ENCODE measurements around the gene ALOX15.
"Not testable (repeated sequence)": the region's sequence is repeated elsewhere in the genome, so short reads cannot be mapped to it uniquely, and the experiment has no call there.

ALOX15 gene, protein sequence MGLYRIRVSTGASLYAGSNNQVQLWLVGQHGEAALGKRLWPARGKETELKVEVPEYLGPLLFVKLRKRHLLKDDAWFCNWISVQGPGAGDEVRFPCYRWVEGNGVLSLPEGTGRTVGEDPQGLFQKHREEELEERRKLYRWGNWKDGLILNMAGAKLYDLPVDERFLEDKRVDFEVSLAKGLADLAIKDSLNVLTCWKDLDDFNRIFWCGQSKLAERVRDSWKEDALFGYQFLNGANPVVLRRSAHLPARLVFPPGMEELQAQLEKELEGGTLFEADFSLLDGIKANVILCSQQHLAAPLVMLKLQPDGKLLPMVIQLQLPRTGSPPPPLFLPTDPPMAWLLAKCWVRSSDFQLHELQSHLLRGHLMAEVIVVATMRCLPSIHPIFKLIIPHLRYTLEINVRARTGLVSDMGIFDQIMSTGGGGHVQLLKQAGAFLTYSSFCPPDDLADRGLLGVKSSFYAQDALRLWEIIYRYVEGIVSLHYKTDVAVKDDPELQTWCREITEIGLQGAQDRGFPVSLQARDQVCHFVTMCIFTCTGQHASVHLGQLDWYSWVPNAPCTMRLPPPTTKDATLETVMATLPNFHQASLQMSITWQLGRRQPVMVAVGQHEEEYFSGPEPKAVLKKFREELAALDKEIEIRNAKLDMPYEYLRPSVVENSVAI

DNA sequence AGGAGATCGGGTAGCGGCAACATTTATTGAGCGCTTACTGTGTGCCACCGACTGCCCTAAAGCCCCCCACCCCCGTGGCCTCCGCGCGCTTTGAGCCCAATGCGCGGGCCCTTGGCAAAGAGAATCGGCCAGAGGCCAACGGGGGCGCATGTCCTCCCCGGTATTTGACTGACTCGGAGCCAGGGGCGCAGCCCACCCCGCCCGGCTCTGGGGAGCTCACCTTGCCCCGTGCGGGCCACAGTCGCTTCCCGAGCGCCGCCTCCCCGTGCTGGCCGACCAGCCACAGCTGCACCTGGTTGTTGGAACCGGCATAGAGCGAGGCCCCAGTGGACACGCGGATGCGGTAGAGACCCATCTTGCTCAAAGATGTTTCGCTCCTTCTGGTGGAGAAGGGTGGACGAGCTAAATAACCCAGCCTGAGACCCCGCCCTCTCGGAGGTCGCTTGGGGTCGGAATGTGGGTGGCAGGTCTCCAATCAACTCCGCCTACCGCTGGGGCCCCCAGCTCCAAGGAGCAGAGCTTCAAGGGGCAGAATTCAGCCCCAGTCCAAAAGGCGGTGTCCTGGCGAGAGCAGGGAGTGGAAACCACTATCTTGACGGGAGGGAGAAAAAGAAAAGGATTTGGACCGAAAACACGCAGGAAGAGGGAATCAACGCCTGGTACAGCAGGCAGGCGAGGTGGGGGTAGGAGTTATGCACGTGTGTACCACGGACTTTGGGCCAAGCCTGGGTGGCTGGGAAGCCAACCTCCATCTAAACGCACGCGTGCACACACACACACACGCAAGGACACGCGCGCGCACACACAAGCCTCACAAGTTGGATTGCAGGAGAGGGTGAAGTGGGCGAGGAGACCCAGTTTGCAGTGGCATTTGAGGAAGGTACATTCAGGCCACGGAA is at the start of gene ALOX15:
Gene ALOX15 (minus strand): TSS at position 382 of the 899 bp plus-strand sequence. CDS start 27 bp downstream, at position 355.
- no peak for DNase-seq

DNA sequence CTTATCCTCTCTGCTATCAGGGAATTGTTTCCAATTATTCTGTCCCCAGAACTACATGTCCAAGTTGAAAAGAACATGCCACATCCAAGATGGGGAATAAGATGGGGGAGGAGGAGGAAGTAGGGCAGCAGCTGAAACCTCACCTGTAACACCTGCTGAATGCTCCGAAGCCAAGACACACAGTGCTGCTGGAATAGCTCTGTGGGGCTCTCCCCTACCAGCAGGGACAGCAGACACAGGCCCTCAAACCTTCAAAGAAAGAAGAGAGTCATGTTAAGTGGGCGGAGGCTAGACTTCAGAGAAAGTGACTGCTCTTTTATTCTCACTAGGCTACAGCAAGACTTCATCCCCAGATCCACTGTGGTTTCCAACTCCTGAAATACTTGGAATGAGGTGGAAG is 49.3 kb upstream of the ALOX15 start:
- DNase-seq = no peak

DNA sequence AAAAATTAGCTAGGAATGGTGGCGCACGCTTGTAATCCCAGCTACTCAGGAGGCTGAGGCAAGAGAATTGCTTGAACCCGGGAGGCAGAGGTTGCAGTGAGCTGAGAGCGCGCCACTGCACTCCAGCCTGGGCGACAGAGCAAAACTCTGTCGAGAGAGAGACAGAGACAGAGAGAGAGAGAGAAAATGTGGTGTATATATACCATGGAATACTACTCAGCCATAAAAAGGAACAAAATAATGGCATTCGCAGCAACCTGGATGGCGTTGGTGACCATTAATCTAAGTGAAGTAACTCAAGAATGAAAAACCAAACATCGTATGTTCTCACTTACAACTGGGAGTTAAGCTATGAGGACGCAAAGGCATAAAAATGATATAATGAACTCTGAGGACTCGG is 48.4 kb upstream of the ALOX15 start:
- not testable (repeated sequence) for DNase-seq

GRCh38 chr17:4683739-4684138 is 42.3 kb upstream of the ALOX15 start:
- DNase-seq = not testable (repeated sequence)

- DNase-seq = no peak
These were observed 38.2 kb upstream of the ALOX15 start for GRCh38 chr17:4679658-4680057.

DNA sequence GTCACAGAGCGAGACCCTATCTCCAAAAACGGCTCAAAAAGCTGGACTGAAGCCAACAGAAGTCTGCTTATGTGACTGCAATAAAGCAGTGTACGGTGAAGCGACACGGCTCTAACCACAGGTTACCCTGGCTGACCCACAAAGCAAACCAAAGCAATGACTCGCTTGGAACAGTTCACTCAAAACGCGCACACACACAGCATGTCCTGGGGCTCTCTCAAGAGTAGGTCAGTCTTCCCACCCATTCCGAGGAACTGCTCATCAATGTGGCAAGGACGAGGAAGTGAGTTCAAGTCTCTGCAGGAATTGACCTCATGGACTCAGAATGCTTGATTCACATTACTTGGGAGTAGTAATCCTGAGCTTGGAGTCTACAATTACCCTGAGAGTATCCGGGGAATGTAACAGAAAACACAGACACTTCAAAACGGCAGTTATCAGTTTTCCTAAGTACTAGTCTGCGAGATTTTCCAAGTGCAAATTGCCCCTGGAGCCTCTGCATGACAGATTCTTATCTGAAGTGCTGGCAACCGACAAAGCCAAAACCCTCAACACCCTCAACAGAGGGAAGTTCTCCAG is 37.1 kb upstream of the ALOX15 start:
- DNase-seq = no peak

DNA sequence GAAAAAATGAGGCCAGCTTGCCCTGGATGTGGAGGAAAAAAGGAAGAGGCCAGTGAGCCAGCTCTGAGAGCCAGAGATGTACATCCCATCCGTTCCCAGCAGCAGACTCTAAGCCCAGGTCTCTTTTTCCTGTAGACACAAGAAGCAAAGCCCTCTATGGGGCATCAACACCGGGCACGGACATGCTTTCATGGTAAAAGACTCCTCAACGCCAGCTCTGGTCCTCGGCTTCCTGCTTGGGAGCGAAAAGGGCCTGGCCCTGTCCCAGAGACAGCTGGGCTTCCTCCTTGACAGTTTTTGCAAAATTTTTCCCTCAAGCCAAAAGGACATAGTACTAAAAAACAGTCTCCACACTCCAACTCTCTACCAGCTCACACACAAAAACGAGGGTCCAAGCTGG is 35.3 kb upstream of the ALOX15 start:
- DNase-seq = no peak

GRCh38 chr17:4675791-4676190 is 34.3 kb upstream of the ALOX15 start:
- no peak for DNase-seq

DNA sequence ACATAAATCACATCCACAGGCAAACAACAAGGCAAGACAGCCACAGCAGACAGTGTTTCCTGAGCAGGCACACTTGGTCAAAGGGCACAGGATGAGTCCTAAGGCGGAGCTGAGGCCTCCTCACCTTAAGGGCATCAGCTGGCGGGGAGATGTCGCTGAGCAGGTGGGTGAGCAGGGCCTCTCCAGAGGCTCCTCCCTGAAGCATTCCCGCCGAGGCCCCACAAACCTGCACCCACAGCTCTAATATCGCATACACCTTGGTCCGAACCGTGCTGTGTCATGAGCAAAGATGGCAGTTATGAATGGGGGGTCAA is 33.2 kb upstream of the ALOX15 start:
- no peak for DNase-seq

- no peak for DNase-seq
These were observed 32.7 kb upstream of the ALOX15 start for GRCh38 chr17:4673986-4674684.

DNA sequence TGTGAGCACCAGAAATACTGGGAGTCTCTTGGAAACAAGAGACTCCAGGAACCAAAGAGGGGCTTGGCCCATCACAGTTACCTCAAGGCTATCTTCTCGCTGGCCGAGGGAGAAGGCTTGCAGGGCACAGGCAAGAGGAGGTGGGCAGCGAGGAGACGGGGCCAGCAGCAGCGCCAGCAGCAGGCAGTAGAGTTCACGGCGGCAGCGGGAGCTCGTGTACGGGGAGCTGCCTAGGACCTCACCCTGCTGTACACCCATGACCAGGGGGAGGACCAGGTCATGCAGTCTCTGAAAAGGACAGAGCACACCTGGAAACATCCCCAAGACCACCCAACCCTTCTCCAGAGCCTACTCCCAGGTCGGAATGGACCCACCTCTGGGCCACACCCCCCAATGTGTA is 31.7 kb upstream of the ALOX15 start:
- no peak for DNase-seq

DNA sequence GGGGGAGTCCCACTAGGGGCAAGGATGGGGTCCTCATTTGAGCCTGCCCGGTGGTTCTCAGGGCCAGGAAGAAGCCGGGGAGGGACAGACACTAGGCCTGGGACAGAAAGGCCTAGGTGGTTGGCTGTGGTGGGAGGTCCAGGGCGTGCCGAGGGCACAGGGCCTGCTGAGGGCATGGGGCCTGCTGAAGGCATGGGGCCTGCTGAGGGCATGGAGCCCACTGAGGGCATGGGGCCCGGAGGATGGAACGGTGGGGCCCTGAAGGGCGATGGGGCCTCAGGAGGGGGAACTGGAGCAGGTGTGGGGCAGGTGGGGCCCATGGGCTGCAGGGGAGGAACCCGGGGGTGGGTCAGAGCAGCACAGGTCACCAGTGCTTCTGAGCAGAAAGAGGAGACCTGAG is 31.3 kb upstream of the ALOX15 start:
- DNase-seq = no peak

DNA sequence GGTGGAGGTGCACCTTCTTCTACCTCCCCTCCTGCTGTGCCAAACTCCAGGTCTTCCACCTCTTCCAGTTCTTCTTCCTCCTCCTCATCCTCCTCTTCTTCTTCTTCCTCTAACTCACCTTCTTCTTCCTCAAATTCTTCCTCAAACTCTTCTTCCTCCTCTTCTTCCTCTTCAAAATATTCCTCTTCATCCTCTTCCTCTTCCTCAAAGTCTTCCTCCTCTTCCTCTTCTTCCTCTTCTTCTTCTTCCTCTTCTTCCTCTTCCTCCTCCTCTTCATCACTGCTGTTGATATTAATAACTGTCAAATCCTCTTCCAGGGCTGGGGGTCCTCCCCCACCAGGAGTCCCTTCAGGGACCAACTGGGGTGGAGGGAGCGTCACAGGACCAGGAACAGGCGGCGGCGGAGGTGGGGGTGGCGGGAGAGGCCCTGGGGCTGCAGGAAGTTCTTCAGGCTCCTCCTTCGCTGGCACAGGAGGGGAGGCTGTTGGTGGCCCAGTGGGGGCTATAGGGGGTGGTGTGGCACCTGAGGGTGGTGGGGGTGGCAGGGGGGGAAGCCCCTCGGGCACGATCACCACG is 30.7 kb upstream of the ALOX15 start:
- no peak for DNase-seq

- DNase-seq = no peak
These were observed 25.7 kb upstream of the ALOX15 start for GRCh38 chr17:4667166-4667565.

DNA sequence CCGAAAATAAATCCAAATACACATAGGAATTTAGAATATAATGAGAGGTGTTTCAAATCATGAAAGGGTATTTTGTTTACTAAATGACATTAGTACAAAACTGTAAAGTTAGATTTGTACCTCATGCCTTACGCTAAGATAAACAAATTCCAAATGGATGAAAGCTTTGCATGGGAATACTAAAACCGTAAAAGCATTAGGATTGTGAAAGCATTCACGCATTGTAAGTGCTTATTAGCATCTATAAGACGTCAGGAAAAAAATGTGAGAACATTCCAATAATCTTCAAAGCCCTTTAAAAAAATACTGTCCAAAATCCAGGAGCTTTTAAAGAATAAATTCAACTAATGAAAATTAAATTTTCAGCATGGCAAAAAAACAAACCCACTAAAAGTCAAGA is 24.8 kb upstream of the ALOX15 start:
- DNase-seq = no peak

GRCh38 chr17:4665027-4665426 is 23.5 kb upstream of the ALOX15 start:
- no peak for DNase-seq

GRCh38 chr17:4664230-4664629 is 22.8 kb upstream of the ALOX15 start:
- no peak for DNase-seq

DNA sequence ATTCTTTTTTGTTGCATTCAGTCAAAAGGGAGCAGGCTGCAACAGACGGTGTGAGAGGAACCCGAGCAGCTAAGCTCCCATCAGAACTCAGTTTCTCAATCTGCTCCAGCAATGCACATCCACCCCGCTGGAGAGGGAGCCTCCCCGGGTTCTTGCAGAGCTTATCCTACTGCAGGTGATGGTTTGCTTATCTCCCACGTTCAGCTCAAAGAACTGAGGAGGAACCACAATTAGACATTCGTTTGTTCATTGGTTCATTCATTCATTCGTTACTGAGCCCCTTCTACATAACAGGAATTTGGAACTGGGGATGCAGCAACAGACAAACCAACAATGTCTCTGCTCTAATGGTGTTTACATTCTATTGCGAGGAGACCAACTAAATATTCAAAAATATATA is 22.2 kb upstream of the ALOX15 start:
- DNase-seq = no peak

DNA sequence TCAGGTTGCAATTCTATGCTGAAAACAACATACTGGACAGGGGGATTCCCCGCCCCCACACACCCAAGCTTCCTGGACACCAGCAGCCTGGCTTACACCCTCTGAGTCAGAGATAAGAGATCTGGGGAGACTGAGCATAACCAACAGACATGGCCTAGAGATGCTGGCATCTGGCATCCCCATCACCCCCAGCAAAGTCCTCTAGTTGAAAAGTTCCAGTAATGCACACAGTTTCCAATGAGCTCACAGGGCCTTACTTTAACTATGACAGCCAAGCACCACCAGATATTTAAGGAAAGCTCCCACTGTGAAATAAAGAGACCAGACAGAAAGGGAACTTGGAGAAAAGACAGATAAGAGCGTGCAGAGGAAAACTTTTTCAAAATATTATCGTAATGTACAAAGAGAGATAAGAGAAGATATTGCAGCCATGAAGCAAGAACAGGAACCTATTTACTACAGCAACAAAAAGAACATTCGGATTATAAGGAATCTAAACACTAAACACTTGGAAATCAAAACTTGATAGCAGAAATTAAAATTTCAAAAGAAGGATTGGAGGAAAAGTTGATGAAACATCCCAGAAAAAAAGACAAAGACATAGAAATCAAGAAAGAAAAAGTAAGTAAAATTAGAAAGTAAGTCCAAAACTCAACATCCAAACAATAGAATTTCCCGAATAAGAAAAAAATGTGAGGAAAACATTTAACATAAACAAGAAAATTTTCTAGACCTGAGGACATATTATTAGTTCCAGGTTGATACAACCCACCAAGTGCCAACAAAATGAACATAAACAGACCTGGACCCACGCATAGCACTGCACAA is 17.2 kb upstream of the ALOX15 start:
- DNase-seq = peak; percentile 6

DNA sequence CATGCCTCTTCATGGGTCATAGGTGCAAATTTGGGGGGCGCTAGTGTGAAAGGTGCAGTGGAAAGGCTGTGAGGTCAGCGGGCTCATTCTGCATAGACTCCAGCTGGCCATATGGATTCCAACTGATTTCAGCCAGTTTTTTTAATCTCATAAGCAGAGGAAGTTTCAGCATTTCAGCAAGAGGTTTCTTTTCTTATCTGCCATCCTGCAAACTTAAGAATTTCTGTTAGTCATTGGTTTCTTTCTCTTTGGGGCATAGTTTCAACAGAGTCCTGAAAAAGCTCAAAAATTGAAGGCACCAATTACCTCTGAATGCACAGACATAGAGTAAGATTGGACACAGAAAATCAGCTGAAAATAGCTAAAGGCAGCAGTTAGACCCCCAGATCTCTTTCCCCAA is 16.2 kb upstream of the ALOX15 start:
- no peak for DNase-seq

DNA sequence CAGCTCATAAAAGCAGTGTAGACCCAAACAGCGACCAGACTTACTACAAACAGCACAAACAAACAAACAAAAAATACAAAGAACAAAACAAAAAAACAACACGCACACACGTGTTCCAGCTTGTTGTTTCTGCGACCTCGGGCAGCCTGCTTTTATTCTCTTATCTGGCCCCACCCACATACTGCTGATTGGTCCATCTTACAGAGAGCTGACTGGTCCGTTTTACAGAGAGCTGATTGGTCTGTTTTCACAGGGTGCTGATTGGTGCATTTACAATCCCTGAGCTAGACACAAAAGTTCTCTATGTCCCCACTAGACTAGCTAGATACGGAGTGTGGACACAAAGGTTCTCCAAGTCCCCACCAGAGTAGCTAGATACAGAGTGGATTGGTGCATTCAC is 14.5 kb upstream of the ALOX15 start:
- DNase-seq = not testable (repeated sequence)
